GM19397 (cell line): ENCODE results near the gene SBNO2.

Experiments used
- ATAC-seq: cut with Tn5 transposase; IDR thresholded peaks from one replicate; pipeline ENCODE4 v1.9.1; 2021; ENCODE audit warnings: mild to moderate bottlenecking, moderate library complexity; ENCODE audit not compliant: unreplicated experiment

SBNO2 gene

DNA sequence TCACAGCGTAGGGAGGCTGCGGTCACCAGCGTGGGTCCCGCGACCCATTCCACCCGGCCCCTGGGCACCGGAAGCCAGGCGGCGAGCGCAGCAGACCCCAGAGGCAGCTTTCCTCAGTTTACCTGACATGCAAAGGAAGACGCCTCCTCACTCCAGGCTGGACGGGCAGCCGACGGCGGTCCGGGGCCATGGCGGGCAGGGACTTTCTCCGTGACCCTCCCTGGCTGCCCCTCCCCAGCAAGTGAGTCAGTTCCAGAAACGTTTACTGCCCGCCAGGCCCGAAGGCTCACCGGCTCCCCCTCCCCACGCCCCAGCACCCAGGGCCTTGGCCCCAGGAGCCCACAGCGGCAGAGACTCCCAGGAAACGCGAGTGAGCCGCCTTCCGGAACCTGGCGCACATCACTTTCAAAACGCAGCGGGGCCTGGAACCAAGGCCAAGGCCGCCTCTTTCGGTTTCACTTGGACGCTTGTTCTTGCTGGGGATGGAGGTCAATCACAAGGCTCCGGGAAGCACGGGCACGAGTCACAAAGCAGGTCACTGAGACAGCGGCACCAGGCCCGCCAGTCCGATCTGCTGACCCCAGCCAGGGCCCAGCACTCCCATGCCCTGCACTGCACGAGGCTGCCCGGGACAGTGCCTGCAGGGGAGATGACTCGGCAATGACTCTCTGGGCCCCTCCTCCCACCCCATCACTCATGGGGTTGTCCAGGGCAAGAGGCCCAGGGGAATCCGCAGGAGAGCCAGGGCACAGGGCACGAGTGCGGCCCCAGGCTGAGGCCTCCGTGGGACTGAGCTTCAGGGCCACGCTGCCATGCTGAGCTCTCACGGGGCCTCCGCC is 5.3 kb downstream of the SBNO2 start:
- no peak for ATAC-seq

DNA sequence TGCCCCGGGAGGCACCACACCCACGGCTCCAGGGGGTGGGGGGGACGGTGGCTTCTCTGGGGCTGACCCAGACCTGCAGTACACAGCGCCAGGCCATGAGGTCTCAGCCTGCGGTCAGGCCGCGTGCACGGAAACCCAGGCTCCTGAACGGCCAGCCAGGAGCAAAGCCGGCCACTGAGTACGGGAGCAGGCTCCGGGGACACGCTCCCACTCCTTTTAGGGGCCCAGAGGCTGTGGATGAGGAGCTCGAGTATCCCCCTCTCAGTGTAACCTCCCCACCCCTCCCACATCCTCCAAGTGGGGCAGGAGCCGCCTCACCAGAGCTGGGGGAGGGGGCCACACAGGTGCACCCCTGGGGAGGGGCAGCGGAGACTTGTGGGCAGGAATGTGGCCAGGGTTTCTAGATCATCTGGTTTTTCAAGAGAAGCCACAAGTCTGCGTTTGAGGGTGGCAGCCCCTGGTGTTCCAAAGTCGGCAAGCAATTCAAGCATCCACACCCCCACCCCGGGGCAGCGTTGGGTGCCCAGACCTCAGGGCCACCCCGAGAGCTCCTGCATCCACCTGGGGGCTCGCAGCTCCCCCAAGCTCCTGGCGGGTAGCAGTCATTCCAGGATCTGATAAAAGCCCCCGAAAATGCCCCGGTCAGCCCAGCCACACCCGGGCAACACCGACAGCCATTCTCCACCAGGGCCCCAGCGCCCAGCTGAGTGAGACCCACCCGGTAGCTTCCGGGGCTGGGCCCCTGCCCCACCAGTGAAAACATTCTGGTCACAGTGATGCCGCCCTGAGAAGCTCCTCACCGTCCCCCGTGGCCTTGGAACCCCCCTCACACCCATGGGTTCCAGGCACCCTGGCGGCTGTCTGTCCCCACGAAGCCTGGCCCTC is 6.1 kb downstream of the SBNO2 start:
- ATAC-seq, result no peak

DNA sequence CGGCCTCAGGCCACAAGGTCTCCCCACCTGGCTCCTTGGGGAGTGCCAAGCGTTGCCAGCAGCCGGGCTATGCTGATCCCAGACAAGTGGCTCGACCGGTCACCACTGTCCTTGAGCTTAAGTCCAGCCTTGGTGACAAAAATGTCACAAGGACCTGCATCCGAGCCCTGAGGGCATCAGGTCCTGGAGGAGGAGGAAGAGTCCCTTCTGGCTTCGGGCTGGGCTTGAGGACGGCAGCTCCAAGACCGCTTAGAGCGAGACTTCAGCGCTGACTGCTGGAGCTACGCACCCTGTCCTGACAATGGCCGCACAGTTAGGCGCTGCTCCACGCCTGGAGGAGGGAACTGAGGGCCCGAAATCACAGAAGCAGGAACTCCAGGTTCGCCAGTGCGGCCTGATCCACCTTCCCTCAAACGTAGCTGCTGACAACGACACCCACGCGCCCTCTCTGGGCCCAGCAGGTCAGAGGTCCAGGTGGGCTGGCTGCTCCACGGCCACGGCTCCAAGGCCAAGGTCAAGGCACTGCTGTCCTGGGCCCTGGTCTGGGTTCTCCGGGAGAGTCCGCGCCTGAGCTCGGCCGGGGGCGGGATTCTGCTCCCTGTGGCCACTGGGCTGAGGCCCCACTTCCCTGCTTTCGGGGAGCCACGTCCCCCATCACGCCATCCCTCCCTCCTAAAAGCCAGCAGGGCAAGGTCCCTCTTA is 7.0 kb downstream of the SBNO2 start:
- ATAC-seq, result no peak

DNA sequence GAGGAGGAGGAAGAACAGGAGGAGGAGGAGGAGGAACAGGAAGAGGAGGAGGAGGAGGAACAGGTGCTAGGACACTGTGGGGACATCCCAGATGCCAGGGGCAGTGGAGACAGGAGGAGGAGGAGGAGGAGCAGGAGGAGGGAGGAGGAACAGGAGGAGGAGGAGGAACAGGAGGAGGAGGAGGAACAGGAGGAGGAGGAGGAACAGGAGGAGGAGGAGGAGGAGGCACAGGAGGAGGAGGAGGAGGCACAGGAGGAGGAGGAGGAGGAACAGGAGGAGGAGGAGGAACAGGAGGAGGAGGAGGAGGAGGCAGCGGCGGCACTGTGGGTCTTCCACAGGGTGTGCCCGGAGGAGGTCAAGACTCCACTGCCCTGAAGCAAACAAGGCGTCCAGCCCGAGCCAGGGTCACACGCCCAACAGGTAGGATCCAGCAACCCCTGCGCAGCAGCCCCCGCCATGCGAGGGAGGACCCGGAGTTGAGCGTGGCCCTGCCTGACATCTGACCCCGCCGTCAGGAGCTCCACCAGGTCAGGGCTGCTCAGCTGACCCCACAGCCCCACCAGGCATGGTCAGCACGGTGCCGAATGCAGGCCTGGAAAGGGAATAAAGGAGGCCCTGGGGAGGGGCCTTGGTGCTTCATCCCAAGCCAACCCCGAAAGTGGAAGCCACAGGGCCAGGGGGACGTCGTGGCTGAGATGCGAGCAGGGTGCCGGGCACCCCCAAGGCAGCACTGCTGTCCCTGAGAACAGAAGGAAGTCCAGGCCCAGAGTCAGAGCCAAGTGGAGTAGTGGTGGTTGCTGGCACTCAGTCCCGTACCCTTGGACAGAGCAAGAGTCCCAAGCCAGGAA is 9.2 kb downstream of the SBNO2 start:
- ATAC-seq, result no peak

DNA sequence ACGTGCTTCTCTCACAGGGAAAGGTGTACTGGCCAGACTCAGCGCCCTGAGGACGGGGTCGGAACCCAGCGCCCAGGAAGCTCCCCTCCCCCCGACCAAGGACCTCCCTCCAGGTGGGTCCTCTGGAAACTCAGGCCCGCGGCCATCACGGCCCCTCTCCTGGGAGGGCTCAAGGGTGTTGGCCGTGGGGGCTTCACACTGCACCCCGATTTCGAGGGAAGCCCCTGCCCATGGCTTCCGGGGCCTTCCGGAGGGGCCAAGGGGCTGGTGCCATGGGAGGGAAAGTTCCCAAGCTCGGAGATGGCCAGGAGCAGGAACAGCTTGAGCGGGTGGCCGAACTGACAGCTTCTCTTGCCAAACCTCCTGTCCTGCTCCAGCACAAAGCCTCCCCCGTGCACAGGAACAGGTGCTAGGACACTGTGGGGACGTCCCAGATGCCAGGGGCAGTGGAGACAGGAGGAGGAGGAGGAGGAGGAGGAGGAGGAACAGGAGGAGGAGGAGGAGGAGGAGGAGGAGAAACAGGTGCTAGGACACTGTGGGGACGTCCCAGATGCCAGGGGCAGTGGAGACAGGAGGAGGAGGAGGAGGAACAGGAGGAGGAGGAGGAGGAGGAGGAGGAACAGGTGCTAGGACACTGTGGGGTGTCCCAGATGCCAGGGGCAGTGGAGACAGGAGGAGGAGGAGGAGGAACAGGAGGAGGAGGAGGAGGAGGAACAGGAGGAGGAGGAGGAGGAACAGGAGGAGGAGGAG is 10.0 kb downstream of the SBNO2 start:
- ATAC-seq, result no peak

DNA sequence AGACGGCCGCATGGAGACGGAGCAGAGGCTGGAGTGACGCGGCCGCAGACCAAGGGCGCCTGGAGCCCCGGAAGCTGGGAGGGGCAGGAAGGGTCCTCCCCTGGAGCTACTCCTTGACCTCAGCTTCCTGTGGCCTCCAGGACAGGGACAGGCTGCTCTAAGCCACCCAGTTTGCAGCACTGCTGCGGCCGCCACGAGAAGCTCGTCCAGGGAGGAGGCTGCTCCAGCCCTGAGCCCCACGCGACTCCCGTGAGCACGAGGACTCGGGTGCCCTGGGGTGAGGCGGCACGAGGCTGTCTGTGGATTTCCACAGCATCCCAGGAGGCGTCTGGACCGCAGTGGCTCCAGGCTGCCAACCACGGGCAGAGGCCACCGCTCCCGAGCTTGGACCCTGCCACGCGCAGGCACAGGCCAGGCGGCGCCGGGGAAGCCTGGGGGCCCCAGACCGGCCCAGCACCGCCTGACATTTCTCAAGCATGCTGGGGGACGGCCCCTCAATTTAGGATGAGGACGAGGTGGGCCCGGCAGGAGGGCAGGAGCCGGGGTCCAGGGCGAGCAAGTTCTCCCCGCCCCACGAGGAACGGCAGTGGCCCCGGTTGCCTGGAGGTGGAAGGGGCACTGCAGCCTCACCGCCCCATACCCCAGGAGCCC is 10.7 kb downstream of the SBNO2 start:
- no peak for ATAC-seq

DNA sequence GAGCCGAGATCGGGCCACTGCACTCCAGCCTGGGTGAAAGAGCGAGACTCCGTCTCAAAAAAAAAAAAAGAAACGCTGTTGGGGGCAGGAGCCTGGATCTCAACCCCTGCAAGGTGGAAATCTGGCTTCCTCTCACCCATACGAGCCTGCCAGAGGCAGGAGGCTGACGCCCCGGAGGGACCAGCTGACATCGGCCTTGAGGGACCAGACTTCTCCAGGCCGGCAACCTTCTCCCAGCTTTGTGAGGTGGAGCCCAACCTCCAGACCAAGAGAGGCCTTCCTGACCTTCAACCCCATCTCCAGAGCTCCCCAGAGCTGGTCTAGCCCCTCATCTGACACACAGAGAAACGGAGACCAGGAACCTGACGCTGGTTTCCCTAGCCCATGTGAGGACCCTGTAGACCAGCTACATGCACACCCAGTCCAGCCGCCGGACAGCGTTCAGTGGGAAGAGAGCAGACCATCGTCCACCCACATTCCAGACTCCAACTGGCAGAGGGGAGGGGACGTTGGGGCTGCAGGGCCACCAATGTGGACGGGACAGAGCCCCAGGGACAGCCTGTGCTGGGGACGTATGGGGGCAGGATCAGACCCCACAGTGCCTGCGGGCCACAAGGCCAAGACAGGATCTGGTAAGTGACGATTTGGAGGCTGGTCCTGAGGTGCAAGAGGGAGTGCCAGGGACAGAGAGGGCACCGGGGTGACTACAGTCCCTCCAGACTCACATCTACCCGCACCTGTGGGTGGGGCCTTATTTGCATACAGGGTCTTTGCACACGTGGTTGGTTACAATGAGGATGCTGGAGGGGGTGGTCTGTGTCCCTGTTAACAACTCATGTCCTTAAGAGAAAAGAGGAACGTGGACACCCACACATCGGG is 11.4 kb downstream of the SBNO2 start:
- no peak for ATAC-seq

DNA sequence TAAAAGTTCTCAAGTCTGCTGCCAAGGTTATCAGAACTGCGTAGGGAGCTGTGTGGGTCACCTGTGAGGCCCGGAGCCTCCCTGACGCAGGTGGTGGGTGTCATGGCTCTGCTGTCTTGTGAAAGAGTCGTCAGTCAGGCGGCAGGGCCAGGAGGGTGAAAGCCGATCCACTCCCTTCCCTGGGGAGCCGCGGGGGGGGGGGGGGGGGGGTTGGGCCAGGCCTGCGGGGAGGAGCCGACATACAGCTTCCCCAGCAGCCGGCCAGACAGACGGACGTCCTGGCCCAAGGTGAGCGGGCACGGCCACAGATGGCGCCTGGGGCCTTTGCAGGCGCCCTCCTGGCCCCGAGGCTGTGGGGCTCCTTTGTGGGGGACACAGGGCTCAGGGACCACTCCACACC is 12.4 kb downstream of the SBNO2 start:
- ATAC-seq, result no peak

DNA sequence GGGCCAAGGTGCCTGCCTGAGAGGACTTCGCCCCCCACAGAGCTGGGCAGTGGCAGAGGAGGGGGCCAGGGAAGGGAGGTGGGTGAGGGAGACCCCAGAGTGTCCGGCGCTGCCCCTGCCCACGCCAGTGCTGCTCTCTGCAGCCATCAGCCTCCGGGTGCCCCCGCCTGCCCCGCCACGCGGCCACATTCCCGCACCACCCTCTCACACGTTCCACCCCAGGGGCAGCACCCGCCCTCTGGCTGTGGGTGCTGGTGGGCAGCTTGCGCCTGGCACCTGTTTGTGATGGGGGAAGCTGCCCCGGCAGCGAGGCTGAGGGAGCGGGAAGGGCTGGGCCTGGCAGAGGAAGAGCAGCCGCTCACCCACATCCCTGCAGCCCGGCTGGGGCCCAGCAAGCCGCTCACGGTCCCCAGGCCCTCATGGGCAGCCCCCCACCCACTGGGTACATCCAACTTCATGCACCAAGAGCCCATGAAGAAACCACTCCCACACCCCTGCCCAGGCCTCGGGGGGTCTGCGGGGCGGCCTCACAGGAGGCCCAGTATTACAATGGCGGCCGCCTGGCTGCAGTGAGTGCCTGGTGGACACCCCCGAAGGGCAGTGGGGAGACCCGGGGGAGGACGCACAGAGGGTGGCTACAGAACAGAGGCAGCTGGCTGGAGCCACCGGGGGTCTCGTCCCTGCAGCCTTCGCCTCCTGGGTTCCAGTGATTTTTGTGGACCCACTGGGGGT is 14.0 kb downstream of the SBNO2 start:
- no peak for ATAC-seq

DNA sequence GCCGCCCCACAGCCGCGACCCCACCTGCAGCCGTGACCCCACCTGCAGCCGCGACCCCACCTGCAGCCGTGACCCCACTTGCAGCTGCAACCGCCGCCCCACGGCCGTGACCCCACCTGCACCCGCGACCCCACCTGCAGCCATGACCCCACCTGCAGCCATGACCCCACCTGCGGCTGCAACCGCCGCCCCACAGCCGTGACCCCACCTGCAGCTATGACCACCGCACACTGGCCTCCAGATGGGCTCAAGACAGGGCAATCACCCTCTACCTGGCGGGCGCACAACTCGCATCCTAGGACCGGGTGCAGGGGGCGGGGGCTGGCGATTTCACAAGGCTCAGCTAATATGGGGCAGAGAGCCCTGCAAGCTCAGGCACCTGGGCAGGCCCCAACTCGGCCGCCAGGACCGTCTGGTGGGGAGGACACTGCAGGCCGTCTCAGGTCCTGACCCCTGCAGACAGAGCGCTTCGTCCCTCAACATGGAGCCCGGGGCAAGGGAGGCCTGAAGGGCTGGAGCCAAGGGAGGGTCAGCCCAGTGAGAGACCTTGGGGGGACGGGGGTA is 15.1 kb downstream of the SBNO2 start:
- ATAC-seq, result no peak

DNA sequence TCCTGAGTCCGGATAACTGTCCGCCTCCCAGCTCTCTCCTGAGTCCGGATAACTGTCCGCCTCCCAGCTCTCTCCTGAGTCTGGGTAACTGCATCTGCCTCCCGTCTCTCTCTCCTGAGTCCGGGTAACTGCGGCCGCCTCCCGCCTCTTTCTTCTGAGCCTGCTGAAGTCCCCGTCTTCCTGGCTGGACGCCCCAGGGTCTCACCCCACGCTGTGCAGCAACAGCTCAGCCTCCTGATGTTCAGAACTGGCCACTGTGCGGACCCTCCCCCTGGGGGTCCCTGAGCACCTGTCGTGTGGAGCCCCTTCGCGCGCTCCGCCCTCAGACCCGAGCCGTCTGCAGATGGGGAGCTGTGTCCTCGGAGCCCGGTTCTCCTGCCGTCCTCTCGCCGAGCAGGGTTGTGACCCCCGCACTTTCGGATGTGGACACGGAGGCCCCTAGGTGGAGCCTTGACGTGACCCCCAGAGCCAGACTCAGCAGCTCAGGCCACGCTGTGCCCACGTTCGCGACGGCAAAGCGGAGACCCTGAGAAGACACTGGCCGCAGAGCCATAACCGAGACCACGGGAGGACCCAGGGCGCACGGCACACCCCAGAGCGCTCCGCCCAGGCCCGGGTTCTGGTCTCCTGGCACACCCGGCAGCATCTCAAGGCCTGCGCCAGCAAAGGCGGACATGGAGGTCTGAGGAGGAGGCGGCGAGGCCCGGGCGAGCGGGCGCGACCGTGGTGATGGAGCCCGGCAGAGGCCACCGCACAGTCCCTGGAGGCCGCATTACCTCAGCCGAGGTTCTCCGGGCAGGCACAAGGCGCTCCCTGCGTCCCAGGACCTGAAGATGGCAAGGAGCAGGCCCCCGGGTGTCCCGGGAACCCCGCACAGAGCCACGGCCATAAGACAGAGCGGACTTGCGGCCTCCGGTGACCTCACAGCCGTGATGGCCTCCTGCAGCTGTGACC is 15.9 kb downstream of the SBNO2 start:
- ATAC-seq, result no peak

DNA sequence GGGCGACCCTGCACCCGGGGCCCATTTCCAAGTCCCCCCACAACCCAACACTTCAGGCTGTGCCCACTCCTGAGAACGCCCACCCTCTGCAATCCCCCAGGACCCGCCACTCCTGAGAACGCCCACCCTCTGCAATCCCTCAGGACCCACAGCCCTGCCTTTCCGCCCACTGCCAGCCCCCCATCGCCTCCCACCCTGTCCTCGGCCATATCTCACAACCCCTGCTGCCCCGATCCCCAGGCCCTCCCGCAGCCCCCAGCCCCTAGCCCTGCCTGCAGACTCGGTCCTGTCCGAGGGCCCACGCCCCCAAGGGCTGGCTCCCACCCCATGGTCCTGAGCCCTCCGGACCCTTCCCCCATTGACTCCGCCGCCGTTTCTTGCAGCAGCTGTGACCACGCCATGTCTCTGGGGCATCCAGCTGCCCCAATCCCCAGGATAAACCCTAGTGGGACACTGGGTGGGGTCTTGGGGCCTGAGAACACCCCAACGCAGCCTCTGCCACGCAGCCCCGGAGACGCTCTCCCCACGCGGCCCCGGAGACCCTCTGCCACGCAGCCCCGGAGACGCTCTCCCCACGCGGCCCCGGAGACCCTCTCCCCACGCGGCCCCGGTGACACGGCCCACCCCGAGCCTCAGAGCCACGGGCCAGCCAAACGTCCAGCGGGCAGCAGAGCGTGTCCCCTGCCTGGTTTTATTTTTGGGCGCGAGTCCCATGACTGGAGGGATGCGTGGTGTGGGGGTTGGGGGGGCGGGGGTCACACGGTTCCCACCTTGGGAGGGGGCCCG is 17.0 kb downstream of the SBNO2 start:
- no peak for ATAC-seq

DNA sequence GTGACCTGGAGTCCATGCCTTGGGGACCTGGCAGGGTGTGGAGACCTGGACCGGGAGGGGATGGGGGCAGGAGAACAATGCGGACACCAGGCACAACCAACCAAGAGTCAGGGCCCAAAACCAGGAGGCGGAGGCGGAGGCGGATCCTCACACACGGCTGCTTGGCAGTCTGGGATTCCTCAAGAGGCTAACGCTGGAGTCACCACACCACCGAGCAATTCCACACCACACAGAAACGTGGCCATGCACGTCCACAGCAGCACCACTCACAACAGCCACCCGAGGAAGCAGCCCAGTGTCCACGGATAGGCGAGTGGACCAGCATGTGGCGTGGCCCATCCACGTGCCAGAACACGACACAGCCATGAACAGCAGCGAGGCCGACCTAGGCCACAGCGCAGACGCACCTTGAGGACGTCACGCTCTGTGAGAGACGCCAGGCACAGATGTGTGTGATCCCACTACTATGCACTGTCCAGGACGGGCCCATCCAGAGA is 17.7 kb downstream of the SBNO2 start:
- no peak for ATAC-seq

DNA sequence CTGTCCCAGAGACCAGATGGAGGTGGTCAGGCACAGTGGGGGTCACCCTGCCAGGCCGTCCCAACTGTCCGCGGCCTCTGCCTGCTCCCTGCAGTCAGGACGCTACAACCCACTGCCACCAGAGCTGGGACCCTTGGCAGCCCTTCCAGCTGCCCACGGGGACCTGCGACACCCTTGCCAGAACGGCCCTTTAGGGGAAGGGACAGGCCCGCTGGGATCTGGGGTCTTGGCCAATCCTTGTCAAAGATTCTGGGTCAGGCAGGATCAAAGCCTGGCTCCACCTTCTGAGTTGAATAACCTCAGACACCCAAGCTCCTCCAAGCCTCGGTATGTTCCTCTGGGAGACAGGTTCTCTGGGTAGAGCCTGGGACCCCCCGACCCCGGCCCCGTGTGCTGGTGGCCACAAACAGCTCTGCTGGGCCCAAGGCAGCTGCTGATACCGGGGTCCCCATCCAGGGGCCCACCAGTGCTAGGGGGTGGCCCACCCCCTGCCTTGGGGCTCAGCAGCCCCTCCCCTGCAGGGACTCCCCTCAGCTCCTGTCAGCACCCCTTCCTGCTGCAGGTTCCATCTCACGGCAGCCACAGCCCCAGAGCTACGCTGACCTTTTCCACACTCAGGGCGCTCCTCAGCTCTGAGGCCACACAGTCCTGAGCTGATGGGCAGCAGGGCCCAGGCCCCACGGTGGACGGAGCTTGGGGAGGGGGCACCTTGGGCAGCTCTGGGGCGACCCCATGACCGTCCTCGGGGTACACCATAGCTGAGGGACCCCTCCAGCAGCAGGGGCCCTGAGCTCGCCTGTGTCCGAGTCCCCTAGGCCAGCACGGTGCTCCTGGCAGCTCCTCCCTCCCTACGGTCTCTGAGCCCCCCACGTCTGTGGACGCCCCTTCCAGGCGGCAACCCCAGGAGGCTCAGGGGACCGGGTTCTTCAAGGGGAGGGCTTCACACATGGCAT is 18.4 kb downstream of the SBNO2 start:
- ATAC-seq, result no peak
